A673 (cell line): ENCODE results near the gene COMMD10. TPM values are rescaled to one million over a fixed set of nuclear protein-coding genes. Genes with fewer than 3 reads are reported as not detected.

ENCODE experiments used
- BruUV-seq: library from RNA; stranded (reverse); fragments of 400-500 nt; replicated peaks from 2 replicates; lab custom pipeline; 2021; lab: Mats Ljungman, UMichigan
- CTCF ChIA-PET: fragments of 300-600 bp; sonication (Branson Sonifier 250); formaldehyde crosslinking; loops from one replicate; lab custom pipeline; 2022; ENCODE audit warnings: antibody characterized with exemption; lab: Charles Lee
- POLR2A ChIA-PET: fragments of 300-600 bp; sonication (Branson Sonifier 250); formaldehyde crosslinking; loops from one replicate; lab custom pipeline; 2022; ENCODE audit warnings: antibody characterized with exemption; ENCODE audit not compliant: low non-redundant PET; lab: Charles Lee
- DNase-seq: peaks from one replicate; pipeline ENCODE4 v3.0.0-alpha.2; 2015; ENCODE audit warnings: low spot score
- H3K27ac ChIP-seq: fragments of 200-600 bp; sonication (generic); 2 replicates; pipeline ENCODE4 v1.5.1; 2016; ENCODE audit warnings: mixed run types, low read depth, mild to moderate bottlenecking, mixed read lengths, antibody characterized with exemption, low read length; ENCODE audit not compliant: poor library complexity, severe bottlenecking
- H3K27me3 ChIP-seq: fragments of 200-600 bp; sonication (generic); replicated peaks from 2 replicates; pipeline ENCODE4 v1.6.1; 2017; ENCODE audit warnings: mixed run types, low read depth, mild to moderate bottlenecking, mixed read lengths, antibody characterized with exemption, low read length; ENCODE audit not compliant: insufficient read depth, poor library complexity
- H3K36me3 ChIP-seq: fragments of 200-600 bp; sonication (generic); 2 replicates; pipeline ENCODE4 v1.6.1; 2016; ENCODE audit warnings: mixed run types, mild to moderate bottlenecking, mixed read lengths, antibody characterized with exemption, low read length; ENCODE audit not compliant: insufficient read depth, poor library complexity, severe bottlenecking
- H3K4me1 ChIP-seq: fragments of 200-600 bp; sonication (generic); 2 replicates; pipeline ENCODE4 v1.6.1; 2017; ENCODE audit warnings: mixed run types, mild to moderate bottlenecking, mixed read lengths, antibody characterized with exemption, low read length; ENCODE audit not compliant: insufficient read depth, poor library complexity, severe bottlenecking
- H3K4me3 ChIP-seq: fragments of 200-600 bp; sonication (generic); 2 replicates; pipeline ENCODE4 v1.5.1; 2016; ENCODE audit warnings: low read depth, mixed run types, mild to moderate bottlenecking, mixed read lengths, low read length; ENCODE audit not compliant: poor library complexity, severe bottlenecking
- H3K9me3 ChIP-seq: fragments of 200-600 bp; sonication (generic); 2 replicates; pipeline ENCODE4 v1.6.1; 2016; ENCODE audit warnings: mixed run types, low read depth, mild to moderate bottlenecking, mixed read lengths, antibody characterized with exemption, low read length; ENCODE audit not compliant: poor library complexity, severe bottlenecking
- CTCF ChIP-seq: fragments of 300-800, 200-600 bp; sonication (generic); conservative IDR thresholded peaks from 2 replicates; pipeline ENCODE4 v1.5.1; 2017; ENCODE audit warnings: low read depth, mild to moderate bottlenecking, antibody characterized with exemption, low read length, moderate library complexity, mixed read lengths
- EZH2 ChIP-seq: fragments of 200-600 bp; sonication (generic); IDR thresholded peaks from 2 replicates; pipeline ENCODE4 v1.6.1; 2017; ENCODE audit warnings: borderline replicate concordance, low read depth, mild to moderate bottlenecking, mixed read lengths, antibody characterized with exemption, low read length; ENCODE audit not compliant: poor library complexity, severe bottlenecking
- intact Hi-C: fragments of 100-400 bp; cut with micrococcal nuclease; formaldehyde crosslinking; loops from one replicate; pipeline ENCODE4 v1.10.0; 2022; ENCODE audit not compliant: unreplicated experiment
- total RNA-seq: library from RNA; stranded (reverse); gene quantifications from 2 replicates; pipeline ENCODE4 v1.2.3, GENCODE V29; 2021

Gene COMMD10
- total RNA-seq, 1 experiment from 2014 or later: 36.5 TPM

- no peak for TF ChIP-seq CTCF
- TF ChIP-seq EZH2: no peak
- no TSS peak for BruUV-seq
- Histone ChIP-seq H3K9me3 (peaks cover 14% of the 10 kb centered on the region), H3K27me3 (no peaks in the 10 kb centered on the region), H3K4me1 (no peaks in the 10 kb centered on the region), H3K36me3 (no peaks in the 10 kb centered on the region), H3K27ac (no peak overlapping the region), H3K4me3 (no peak overlapping the region)
- DNase-seq: no peak
- ChIA-PET CTCF (no interaction called here), POLR2A (no interaction called here)
- intact Hi-C loops: no loop called here
Measured at GRCh38 chr5:116274251-116274650, 189.4 kb downstream of the COMMD10 start.

- no peak for DNase-seq
- H3K27ac ChIP-seq: no peak overlapping the region
- ChIA-PET POLR2A (no interaction called here), CTCF (no interaction called here)
- no peaks in the 10 kb centered on the region for H3K27me3 ChIP-seq
- no peaks in the 10 kb centered on the region for H3K36me3 ChIP-seq
- peaks cover 14% of the 10 kb centered on the region for H3K9me3 ChIP-seq
- H3K4me1 ChIP-seq: no peaks in the 10 kb centered on the region
- intact Hi-C loops: no loop called here
- no peak overlapping the region for H3K4me3 ChIP-seq
- BruUV-seq: no TSS peak
- TF ChIP-seq CTCF (no peak), EZH2 (no peak)
Measured at GRCh38 chr5:116275282-116275681, 190.5 kb downstream of the COMMD10 start.

- ChIA-PET POLR2A (no interaction called here), CTCF (no interaction called here)
- H3K4me3 ChIP-seq: no peak overlapping the region
- BruUV-seq: no TSS peak
- H3K4me1 ChIP-seq: no peaks in the 10 kb centered on the region
- peaks cover 14% of the 10 kb centered on the region for H3K9me3 ChIP-seq
- no peaks in the 10 kb centered on the region for H3K27me3 ChIP-seq
- TF ChIP-seq EZH2 (no peak), CTCF (no peak)
- intact Hi-C loops: no loop called here
- no peak overlapping the region for H3K27ac ChIP-seq
- no peak for DNase-seq
- H3K36me3 ChIP-seq: no peaks in the 10 kb centered on the region
Measured at GRCh38 chr5:116276952-116277351, 192.1 kb downstream of the COMMD10 start.
